ENCODE measurements around the gene CYTL1. TPM values are rescaled to one million over a fixed set of nuclear protein-coding genes. Genes with fewer than 3 reads are reported as not detected.

The CYTL1 gene
- total RNA-seq, 4 donors from 2014 or later, result 0.79 to 1.8 TPM; not detected in 2

DNA sequence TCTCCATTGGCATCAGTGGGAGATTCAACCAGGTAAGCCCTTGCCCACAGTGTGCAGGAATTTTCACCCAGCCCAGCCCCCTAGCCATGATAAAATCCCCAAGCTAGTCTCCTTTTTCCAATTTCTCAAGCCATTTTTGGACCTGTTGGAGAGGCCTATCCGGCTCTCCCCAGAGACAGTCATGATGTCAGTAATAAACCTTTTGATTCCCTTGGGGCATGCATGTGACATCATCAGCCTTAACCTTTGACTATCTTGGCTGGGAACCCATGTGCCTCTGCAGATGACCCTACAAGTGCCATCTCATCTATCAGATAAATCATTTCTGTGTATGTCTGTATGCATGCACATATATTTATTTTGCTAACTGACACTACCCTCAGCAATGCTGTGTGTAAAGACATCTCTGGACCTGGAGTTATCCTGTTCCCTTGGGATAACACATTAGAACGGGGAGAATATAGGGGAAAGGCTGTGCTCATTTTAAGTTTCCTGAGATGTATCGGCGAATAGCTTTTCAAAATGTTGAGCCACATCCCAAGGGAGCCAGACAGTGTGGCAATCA lies 51.0 kb downstream of the CYTL1 start:
- no peaks in the 10 kb centered on the region for H3K27me3 ChIP-seq
- no peak overlapping the region for H3K4me3 ChIP-seq
- H3K9me3 ChIP-seq, result peaks cover 5% of the 10 kb centered on the region in 2 donors
- in situ Hi-C loops (cut with MboI; ENCODE audit: low pct_ligation_motif_present in 1 of 4, low pct_unique_long_range_greater_than_20kb in 1 of 4, low sequenced_read_pairs in 3 of 4) (no loop called here), intact Hi-C loops (cut with DNase I; ENCODE audit: low total_unique reads) (no loop called here)
- no peak overlapping the region for H3K27ac ChIP-seq
- WGBS, 2 donors (ENCODE audit: low coverage in 1 of 2), result 64 to 80% methylated on average over 4 of the region's 4 CpGs
- no peak for DNase-seq
- H3K36me3 ChIP-seq, result no peaks in the 10 kb centered on the region
- TF ChIP-seq POLR2AphosphoS5 (IDR thresholded peaks at IDR 0.05) (no peak), CTCF (IDR thresholded peaks at IDR 0.05) (no peak), POLR2A (IDR thresholded peaks at IDR 0.05) (no peak), EP300 (IDR thresholded peaks at IDR 0.05; ENCODE audit: low read depth) (no peak)
- no peaks in the 10 kb centered on the region for H3K4me1 ChIP-seq

Other genes with a start within 250 kb of the CYTL1 start
- under 1 TPM in 1 of 4 donors, not detected in 3; 0.41 TPM for gene MSX1, start 159.8 kb downstream of the CYTL1 start, total RNA-seq
- gene STK32B, start 32.0 kb upstream of the CYTL1 start, total RNA-seq, result 1 to 10 TPM in 1 of 4 donors, under 1 TPM in 3; 0.37 to 1.1 (median 0.64) TPM